ENCODE data around the gene PSMB8. TPM values are rescaled to one million over a fixed set of nuclear protein-coding genes. Genes with fewer than 3 reads are reported as not detected.
A peak's percentile ranks its signal among the peaks of the same experiment; 100 is the strongest.

The PSMB8 gene
- polyA plus RNA-seq (2013, experiment 1 of 2), result 4.7 TPM
- polyA plus RNA-seq (2013, experiment 2 of 2), result 3.9 TPM

- Histone ChIP-seq H3K56ac (ENCODE audit: low read length) (peak within 1 kb of the TSS; percentile 78), H3K27me3 (ENCODE audit: insufficient read depth, low read length, poor library complexity) (peaks cover 2% of the 10 kb centered on the region), H2BK5ac (ENCODE audit: low read length) (no peak within 1 kb of the TSS), H3K79me1 (ENCODE audit: low read length) (no peaks in the 10 kb centered on the region), H3K18ac (ENCODE audit: low read length) (peak within 1 kb of the TSS; percentile 19), H3K4ac (ENCODE audit: low read depth, low read length) (no peak within 1 kb of the TSS), H3K4me3 (ENCODE audit: low read length) (peak within 1 kb of the TSS; percentile 42), H4K5ac (ENCODE audit: low read length) (no peak within 1 kb of the TSS), H3K4me1 (ENCODE audit: control insufficient read depth, low read depth, low read length) (no peaks in the 10 kb centered on the region), H3K23ac (ENCODE audit: low read length) (no peak within 1 kb of the TSS), H2BK15ac (replicated peaks; ENCODE audit: low read depth) (no peak within 1 kb of the TSS), H2BK120ac (ENCODE audit: low read depth, low read length) (no peak within 1 kb of the TSS), H4K8ac (ENCODE audit: low read depth, low read length) (no peak within 1 kb of the TSS), H3K9ac (ENCODE audit: low read length) (peak within 1 kb of the TSS; percentile 42), H3K79me2 (ENCODE audit: control insufficient read depth, insufficient read depth, low read length) (no peaks in the 10 kb centered on the region), H3K27ac (ENCODE audit: low read depth, low read length) (no peak within 1 kb of the TSS), H3K4me2 (ENCODE audit: low read length) (peak within 1 kb of the TSS; percentile 82), H2AK5ac (ENCODE audit: low read length) (no peak within 1 kb of the TSS), H3K36me3 (ENCODE audit: control insufficient read depth, insufficient read depth, low read length) (no peaks in the 10 kb centered on the region)
- WGBS (ENCODE audit: extremely low coverage, insufficient coverage, low lambda C conversion rate), result no CpG with 5 or more reads among the region's 40 CpGs
- peak; percentile 97 for DNase-seq
Observed at GRCh38 chr6:32843979-32844838, at the start of gene PSMB8. Gene PSMB8 (minus strand): TSS chr6:32844047. CDS start chr6:32843996, 51 bp downstream.

DNA sequence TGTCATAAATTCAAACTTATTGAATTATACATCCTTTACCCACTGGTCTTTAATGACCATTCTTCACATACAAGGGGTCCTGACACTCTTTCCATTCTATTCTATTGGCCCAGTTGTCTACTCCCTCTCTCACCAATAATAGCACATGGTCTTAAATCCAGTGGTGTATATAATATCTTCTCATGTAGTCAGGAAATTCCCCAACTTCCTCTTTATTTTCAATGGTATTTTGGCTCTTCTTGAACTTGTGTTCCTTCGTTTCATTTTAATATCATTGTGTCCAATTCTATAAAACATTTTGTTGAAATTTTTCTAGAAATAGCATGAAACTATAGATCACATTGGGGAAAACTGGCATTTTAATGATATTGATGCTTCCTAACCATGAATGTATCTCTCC, 47.0 kb upstream of the PSMB8 start:
- no peaks in the 10 kb centered on the region for H3K36me3 ChIP-seq (ENCODE audit: control insufficient read depth, insufficient read depth, low read length)
- peaks cover 4% of the 10 kb centered on the region for H3K79me1 ChIP-seq (ENCODE audit: low read length)
- H3K4me2 ChIP-seq (ENCODE audit: low read length), result no peak overlapping the region
- H3K27me3 ChIP-seq (ENCODE audit: insufficient read depth, low read length, poor library complexity), result no peaks in the 10 kb centered on the region
- no peak overlapping the region for H3K56ac ChIP-seq (ENCODE audit: low read length)
- H3K23ac ChIP-seq (ENCODE audit: low read length), result no peak overlapping the region
- H3K79me2 ChIP-seq (ENCODE audit: control insufficient read depth, insufficient read depth, low read length), result peaks cover 5% of the 10 kb centered on the region
- no peak overlapping the region for H2BK15ac ChIP-seq (replicated peaks; ENCODE audit: low read depth)
- no peak overlapping the region for H4K5ac ChIP-seq (ENCODE audit: low read length)
- no peak overlapping the region for H3K18ac ChIP-seq (ENCODE audit: low read length)
- DNase-seq, result no peak
- H3K4ac ChIP-seq (ENCODE audit: low read depth, low read length), result no peak overlapping the region
- no CpG with 5 or more reads among the region's 1 CpG for WGBS (ENCODE audit: extremely low coverage, insufficient coverage, low lambda C conversion rate)
- H3K9ac ChIP-seq (ENCODE audit: low read length), result no peak overlapping the region
- H2AK5ac ChIP-seq (ENCODE audit: low read length), result no peak overlapping the region
- no peak overlapping the region for H4K8ac ChIP-seq (ENCODE audit: low read depth, low read length)
- H3K4me3 ChIP-seq (ENCODE audit: low read length), result no peak overlapping the region
- no peak overlapping the region for H2BK5ac ChIP-seq (ENCODE audit: low read length)
- no peak overlapping the region for H2BK120ac ChIP-seq (ENCODE audit: low read depth, low read length)
- peaks cover 5% of the 10 kb centered on the region for H3K4me1 ChIP-seq (ENCODE audit: control insufficient read depth, low read depth, low read length)
- no peak overlapping the region for H3K27ac ChIP-seq (ENCODE audit: low read depth, low read length)

GRCh38 chr6:32889533-32889932, 45.7 kb upstream of the PSMB8 start:
- Histone ChIP-seq H2BK5ac (ENCODE audit: low read length) (no peak overlapping the region), H3K27ac (ENCODE audit: low read depth, low read length) (no peak overlapping the region), H3K4ac (ENCODE audit: low read depth, low read length) (no peak overlapping the region), H3K27me3 (ENCODE audit: insufficient read depth, low read length, poor library complexity) (no peaks in the 10 kb centered on the region), H4K5ac (ENCODE audit: low read length) (no peak overlapping the region), H2AK5ac (ENCODE audit: low read length) (no peak overlapping the region), H3K79me2 (ENCODE audit: control insufficient read depth, insufficient read depth, low read length) (no peaks in the 10 kb centered on the region), H3K23ac (ENCODE audit: low read length) (no peak overlapping the region), H3K4me2 (ENCODE audit: low read length) (no peak overlapping the region), H3K9ac (ENCODE audit: low read length) (no peak overlapping the region), H2BK120ac (ENCODE audit: low read depth, low read length) (no peak overlapping the region), H3K36me3 (ENCODE audit: control insufficient read depth, insufficient read depth, low read length) (no peaks in the 10 kb centered on the region), H2BK15ac (replicated peaks; ENCODE audit: low read depth) (no peak overlapping the region), H3K4me3 (ENCODE audit: low read length) (no peak overlapping the region), H3K18ac (ENCODE audit: low read length) (no peak overlapping the region), H3K79me1 (ENCODE audit: low read length) (no peaks in the 10 kb centered on the region), H3K56ac (ENCODE audit: low read length) (no peak overlapping the region), H3K4me1 (ENCODE audit: control insufficient read depth, low read depth, low read length) (no peaks in the 10 kb centered on the region), H4K8ac (ENCODE audit: low read depth, low read length) (no peak overlapping the region)
- no peak for DNase-seq
- no CpG with 5 or more reads among the region's 1 CpG for WGBS (ENCODE audit: extremely low coverage, insufficient coverage, low lambda C conversion rate)

DNA sequence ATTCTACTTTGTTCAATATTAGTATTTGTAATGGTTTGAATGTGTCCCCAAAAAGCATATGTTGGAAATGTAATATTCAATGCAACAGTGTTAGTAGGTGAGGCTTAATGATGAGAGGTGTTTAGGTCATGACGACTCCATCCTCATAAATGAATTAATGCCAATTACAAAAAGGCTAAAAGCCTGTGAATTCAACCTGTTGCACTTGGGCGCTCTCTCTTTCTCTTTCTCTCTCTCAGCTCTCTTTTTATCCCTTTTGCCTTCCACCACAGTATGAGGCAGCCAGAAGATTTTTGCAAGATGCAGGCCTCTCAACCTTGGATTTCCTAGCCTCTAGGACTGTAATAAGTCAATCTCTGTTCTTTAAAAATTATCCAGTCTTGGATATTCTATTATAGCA, 44.7 kb upstream of the PSMB8 start:
- Histone ChIP-seq H3K56ac (ENCODE audit: low read length) (no peak overlapping the region), H3K23ac (ENCODE audit: low read length) (no peak overlapping the region), H2BK15ac (replicated peaks; ENCODE audit: low read depth) (no peak overlapping the region), H3K9ac (ENCODE audit: low read length) (no peak overlapping the region), H4K8ac (ENCODE audit: low read depth, low read length) (no peak overlapping the region), H2AK5ac (ENCODE audit: low read length) (no peak overlapping the region), H3K79me2 (ENCODE audit: control insufficient read depth, insufficient read depth, low read length) (no peaks in the 10 kb centered on the region), H4K5ac (ENCODE audit: low read length) (no peak overlapping the region), H3K4me1 (ENCODE audit: control insufficient read depth, low read depth, low read length) (no peaks in the 10 kb centered on the region), H3K27me3 (ENCODE audit: insufficient read depth, low read length, poor library complexity) (no peaks in the 10 kb centered on the region), H3K4ac (ENCODE audit: low read depth, low read length) (no peak overlapping the region), H3K18ac (ENCODE audit: low read length) (no peak overlapping the region), H3K4me3 (ENCODE audit: low read length) (no peak overlapping the region), H3K27ac (ENCODE audit: low read depth, low read length) (no peak overlapping the region), H3K36me3 (ENCODE audit: control insufficient read depth, insufficient read depth, low read length) (no peaks in the 10 kb centered on the region), H2BK120ac (ENCODE audit: low read depth, low read length) (no peak overlapping the region), H2BK5ac (ENCODE audit: low read length) (no peak overlapping the region), H3K4me2 (ENCODE audit: low read length) (no peak overlapping the region), H3K79me1 (ENCODE audit: low read length) (no peaks in the 10 kb centered on the region)
- no CpG with 5 or more reads among the region's 2 CpGs for WGBS (ENCODE audit: extremely low coverage, insufficient coverage, low lambda C conversion rate)
- no peak for DNase-seq

DNA sequence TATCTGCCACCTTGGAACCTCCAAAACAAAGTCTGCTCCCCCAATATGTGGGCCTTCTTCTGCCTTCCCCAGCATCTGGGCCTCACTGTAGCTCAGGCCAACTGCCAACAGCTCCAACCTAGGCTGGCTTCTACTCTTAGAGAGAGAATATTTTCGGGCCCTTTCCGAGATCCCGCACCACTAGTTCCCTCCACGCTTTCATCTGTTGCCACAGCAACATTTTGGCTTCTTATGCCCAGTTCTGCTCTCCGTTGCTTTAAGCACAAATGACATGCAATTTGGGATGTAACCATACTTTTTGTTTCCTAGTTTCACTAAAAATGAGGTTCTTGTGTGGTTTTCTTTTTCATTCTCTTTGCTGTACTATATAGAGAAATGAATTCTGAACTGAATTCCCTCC, 43.8 kb upstream of the PSMB8 start:
- H3K4ac ChIP-seq (ENCODE audit: low read depth, low read length), result no peak overlapping the region
- H4K5ac ChIP-seq (ENCODE audit: low read length), result no peak overlapping the region
- H2BK120ac ChIP-seq (ENCODE audit: low read depth, low read length), result no peak overlapping the region
- H3K4me2 ChIP-seq (ENCODE audit: low read length), result no peak overlapping the region
- H3K27me3 ChIP-seq (ENCODE audit: insufficient read depth, low read length, poor library complexity), result no peaks in the 10 kb centered on the region
- H4K8ac ChIP-seq (ENCODE audit: low read depth, low read length), result no peak overlapping the region
- no peaks in the 10 kb centered on the region for H3K4me1 ChIP-seq (ENCODE audit: control insufficient read depth, low read depth, low read length)
- no peaks in the 10 kb centered on the region for H3K79me2 ChIP-seq (ENCODE audit: control insufficient read depth, insufficient read depth, low read length)
- WGBS (ENCODE audit: extremely low coverage, insufficient coverage, low lambda C conversion rate), result no CpG with 5 or more reads among the region's 5 CpGs
- H3K27ac ChIP-seq (ENCODE audit: low read depth, low read length), result no peak overlapping the region
- no peaks in the 10 kb centered on the region for H3K79me1 ChIP-seq (ENCODE audit: low read length)
- DNase-seq, result no peak
- no peak overlapping the region for H2AK5ac ChIP-seq (ENCODE audit: low read length)
- H3K23ac ChIP-seq (ENCODE audit: low read length), result no peak overlapping the region
- H3K9ac ChIP-seq (ENCODE audit: low read length), result no peak overlapping the region
- no peak overlapping the region for H2BK5ac ChIP-seq (ENCODE audit: low read length)
- H2BK15ac ChIP-seq (replicated peaks; ENCODE audit: low read depth), result no peak overlapping the region
- no peaks in the 10 kb centered on the region for H3K36me3 ChIP-seq (ENCODE audit: control insufficient read depth, insufficient read depth, low read length)
- no peak overlapping the region for H3K18ac ChIP-seq (ENCODE audit: low read length)
- H3K56ac ChIP-seq (ENCODE audit: low read length), result no peak overlapping the region
- no peak overlapping the region for H3K4me3 ChIP-seq (ENCODE audit: low read length)

All from mesendoderm (in vitro differentiated cells).